Measurements from ENCODE around the gene FEZF1.
A peak's percentile ranks its signal among the peaks of the same experiment; 100 is the strongest.

FEZF1 gene

GRCh38 chr7:122304319-122304975, at the start of gene FEZF1:
TSS of gene FEZF1 (minus strand) at chr7:122304750. CDS start at chr7:122304437, 313 bp downstream.
- H3K36me3 ChIP-seq (ENCODE audit: insufficient read depth): no peaks in the 10 kb centered on the region
- H2AFZ ChIP-seq (ENCODE audit: low read depth): no peak within 1 kb of the TSS
- no peak within 1 kb of the TSS for H3K4me3 ChIP-seq (IDR thresholded peaks at IDR 0.05; ENCODE audit: insufficient read depth, low read depth, low read length)
- no peak for TF ChIP-seq CTCF (conservative IDR thresholded peaks at IDR 0.05; ENCODE audit: low read depth, low read length)
- H3K4me1 ChIP-seq (ENCODE audit: low read depth, poor library complexity, severe bottlenecking): peaks cover 4% of the 10 kb centered on the region
- H3K79me2 ChIP-seq (ENCODE audit: insufficient read depth, low read depth): peaks cover 32% of the 10 kb centered on the region
- H4K20me1 ChIP-seq (ENCODE audit: insufficient read depth): no peaks in the 10 kb centered on the region; the same call in 1 of the 2 replicates
- no peaks in the 10 kb centered on the region for H3K27me3 ChIP-seq (ENCODE audit: insufficient read depth, low read depth)
- no peak within 1 kb of the TSS for H3K4me2 ChIP-seq
- H3K9ac ChIP-seq: no peak within 1 kb of the TSS
- no peak within 1 kb of the TSS for H3K27ac ChIP-seq

- Histone ChIP-seq H3K27ac (no peak overlapping the region), H3K4me2 (no peak overlapping the region), H3K79me2 (ENCODE audit: insufficient read depth, low read depth) (no peaks in the 10 kb centered on the region), H3K27me3 (ENCODE audit: insufficient read depth, low read depth) (no peaks in the 10 kb centered on the region), H3K4me3 (IDR thresholded peaks at IDR 0.05; ENCODE audit: insufficient read depth, low read depth, low read length) (no peak overlapping the region), H4K20me1 (ENCODE audit: insufficient read depth) (no peaks in the 10 kb centered on the region), H3K9ac (no peak overlapping the region), H2AFZ (ENCODE audit: low read depth) (no peak overlapping the region), H3K4me1 (ENCODE audit: low read depth, poor library complexity, severe bottlenecking) (peaks cover 24% of the 10 kb centered on the region), H3K36me3 (ENCODE audit: insufficient read depth) (no peaks in the 10 kb centered on the region)
- no peak for TF ChIP-seq CTCF (conservative IDR thresholded peaks at IDR 0.05; ENCODE audit: low read depth, low read length)
Measured at GRCh38 chr7:122352454-122352853, 47.9 kb upstream of the FEZF1 start.

DNA sequence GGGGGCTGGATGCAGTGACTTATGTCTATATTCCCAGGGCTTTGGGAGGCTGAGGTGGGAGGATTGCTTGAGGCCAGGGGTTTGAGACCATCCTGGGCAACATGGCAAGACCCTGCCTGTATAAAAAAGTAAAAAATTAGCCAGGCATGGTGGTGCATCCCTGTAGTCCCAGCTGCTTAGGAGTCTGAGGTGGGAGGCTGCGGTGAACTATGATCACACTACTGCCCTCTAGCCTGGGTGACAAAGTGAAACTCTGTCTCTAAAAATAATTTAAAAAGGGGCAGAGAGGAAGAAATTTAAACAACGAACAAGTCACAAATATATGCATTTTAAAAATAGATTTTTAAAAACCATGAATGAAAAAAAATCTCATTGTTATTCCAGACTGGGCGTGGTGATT, 46.2 kb upstream of the FEZF1 start:
- TF ChIP-seq CTCF (conservative IDR thresholded peaks at IDR 0.05; ENCODE audit: low read depth, low read length): no peak
- Histone ChIP-seq H4K20me1 (ENCODE audit: insufficient read depth) (no peaks in the 10 kb centered on the region), H3K9ac (no peak overlapping the region), H3K4me2 (no peak overlapping the region), H3K36me3 (ENCODE audit: insufficient read depth) (no peaks in the 10 kb centered on the region), H3K4me1 (ENCODE audit: low read depth, poor library complexity, severe bottlenecking) (peaks cover 42% of the 10 kb centered on the region), H3K27ac (no peak overlapping the region), H3K4me3 (IDR thresholded peaks at IDR 0.05; ENCODE audit: insufficient read depth, low read depth, low read length) (no peak overlapping the region), H2AFZ (ENCODE audit: low read depth) (no peak overlapping the region), H3K79me2 (ENCODE audit: insufficient read depth, low read depth) (no peaks in the 10 kb centered on the region), H3K27me3 (ENCODE audit: insufficient read depth, low read depth) (no peaks in the 10 kb centered on the region)

- Histone ChIP-seq H3K9ac (peak overlapping the region; percentile 33; the same call in 1 of the 2 replicates), H2AFZ (ENCODE audit: low read depth) (peak overlapping the region; percentile 11), H3K4me2 (peak overlapping the region; percentile 78), H4K20me1 (ENCODE audit: insufficient read depth) (no peaks in the 10 kb centered on the region), H3K4me1 (ENCODE audit: low read depth, poor library complexity, severe bottlenecking) (peaks cover 96% of the 10 kb centered on the region), H3K36me3 (ENCODE audit: insufficient read depth) (no peaks in the 10 kb centered on the region), H3K4me3 (IDR thresholded peaks at IDR 0.05; ENCODE audit: insufficient read depth, low read depth, low read length) (no peak overlapping the region), H3K79me2 (ENCODE audit: insufficient read depth, low read depth) (no peaks in the 10 kb centered on the region), H3K27me3 (ENCODE audit: insufficient read depth, low read depth) (no peaks in the 10 kb centered on the region), H3K27ac (peak overlapping the region; percentile 81)
- TF ChIP-seq CTCF (conservative IDR thresholded peaks at IDR 0.05; ENCODE audit: low read depth, low read length): no peak
Measured at GRCh38 chr7:122344303-122344620, 39.7 kb upstream of the FEZF1 start.
